GM12891 (cell line): ENCODE results near the gene SHANK3.

Experiments
- DNase-seq: peaks from one replicate; pipeline ENCODE4 v3.0.0; 2011; ENCODE audit warnings: low spot score; ENCODE audit not compliant: insufficient read length
- FAIRE-seq: peaks from 2 replicates; lab custom pipeline; 2011; peaks lifted over from hg19 to GRCh38; lab: Jason Lieb, UNC
- PAX5 ChIP-seq: IDR thresholded peaks from 2 replicates; pipeline ENCODE4 v1.6.1; 2011; ENCODE audit warnings: low read length, moderate library complexity, mild to moderate bottlenecking; ENCODE audit not compliant: insufficient read depth, severe bottlenecking
- POLR2A ChIP-seq: IDR thresholded peaks from 2 replicates; pipeline ENCODE4 v1.6.1; 2011; ENCODE audit warnings: low read depth, low read length, control low read depth
- POLR2AphosphoS5 ChIP-seq: IDR thresholded peaks from 2 replicates; pipeline ENCODE4 v1.6.1; 2011; ENCODE audit warnings: low read depth, low read length, control low read depth
- POU2F2 ChIP-seq: IDR thresholded peaks from 2 replicates; pipeline ENCODE4 v1.6.1; 2011; ENCODE audit warnings: low read depth, mild to moderate bottlenecking, control low read depth, low read length, moderate library complexity
- SPI1 ChIP-seq: IDR thresholded peaks from 2 replicates; pipeline ENCODE4 v1.6.1; 2011; ENCODE audit warnings: low read depth, low read length, control low read depth
- TAF1 ChIP-seq: IDR thresholded peaks from 2 replicates; pipeline ENCODE4 v1.6.1; 2011; ENCODE audit warnings: low read depth, low read length, control low read depth

Gene SHANK3

DNA sequence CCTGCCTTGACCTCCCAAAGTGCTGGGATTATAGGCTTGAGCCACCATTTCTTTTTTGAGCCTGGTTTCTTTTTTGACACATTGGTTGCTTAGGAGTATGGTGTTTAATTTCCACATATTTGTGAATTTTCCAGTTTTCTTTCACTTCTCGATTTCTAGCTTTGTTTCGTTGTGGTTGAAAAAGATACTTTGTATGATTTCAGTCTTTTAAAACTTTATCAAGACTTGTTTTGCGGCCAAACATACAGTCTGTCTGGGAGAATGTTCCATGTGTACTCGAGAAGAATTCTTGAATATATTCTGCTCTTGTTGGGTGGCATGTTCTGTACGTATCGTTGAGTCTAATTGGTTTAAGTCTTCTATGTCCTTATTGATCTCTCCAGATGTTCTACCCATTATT, 20.8 kb downstream of the SHANK3 start:
- FAIRE-seq (no peak), DNase-seq (no peak)
- TF ChIP-seq SPI1 (no peak), TAF1 (no peak), POLR2AphosphoS5 (no peak), POLR2A (no peak), PAX5 (no peak), POU2F2 (no peak)

GRCh38 chr22:50694099-50694605, 21.5 kb downstream of the SHANK3 start:
- FAIRE-seq (peak; percentile 51), DNase-seq (no peak)
- TF ChIP-seq POLR2AphosphoS5 (no peak), PAX5 (no peak), TAF1 (no peak), SPI1 (no peak), POU2F2 (no peak), POLR2A (no peak)

- DNase-seq (no peak), FAIRE-seq (no peak)
- TF ChIP-seq SPI1 (no peak), PAX5 (no peak)
Observed at GRCh38 chr22:50694766-50695420, 22.3 kb downstream of the SHANK3 start.

DNA sequence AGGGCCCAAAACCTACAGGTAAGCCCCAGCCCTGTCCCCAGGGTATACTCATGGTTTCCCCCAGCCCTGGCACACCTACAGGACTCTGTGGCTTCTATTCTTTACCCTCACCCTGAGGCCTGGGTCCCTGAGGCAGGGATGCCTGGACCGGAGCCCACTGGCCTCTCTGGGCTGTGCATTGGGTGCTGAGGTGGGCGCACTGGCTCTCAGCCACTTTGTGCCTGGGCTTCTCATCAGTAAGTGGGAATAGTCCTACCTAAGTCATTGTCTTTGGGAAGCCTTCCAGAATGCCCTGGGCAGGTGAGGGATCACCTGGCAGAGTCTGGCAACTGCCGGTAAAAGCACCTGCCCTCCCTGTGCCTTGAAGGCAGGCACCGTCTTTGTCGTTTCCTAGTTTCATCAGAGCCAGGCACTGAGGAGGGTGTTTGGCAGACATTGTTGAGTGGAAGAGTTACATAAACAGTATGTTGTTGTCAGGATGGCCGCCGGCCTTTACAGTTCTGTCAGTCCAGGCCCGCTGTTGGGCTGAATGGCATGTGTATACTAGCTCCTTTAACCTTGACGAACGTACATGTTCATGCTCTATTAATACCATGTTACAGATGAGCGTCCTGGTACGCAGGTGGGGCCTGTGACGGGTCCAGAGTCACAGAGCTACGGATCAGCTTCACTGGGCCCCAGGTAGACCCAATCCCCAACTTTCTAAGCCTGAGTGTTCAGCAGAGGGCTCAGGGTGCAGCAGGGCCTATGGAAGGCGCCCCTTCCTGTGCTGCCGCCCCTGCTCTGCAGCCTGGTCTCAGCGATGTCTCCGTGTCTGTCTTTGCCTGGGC, 23.0 kb downstream of the SHANK3 start:
- no peak for FAIRE-seq
- TF ChIP-seq TAF1 (no peak), POU2F2 (no peak), POLR2AphosphoS5 (no peak), SPI1 (no peak), POLR2A (no peak), PAX5 (no peak)
- DNase-seq = no peak

GRCh38 chr22:50696251-50696798, 23.7 kb downstream of the SHANK3 start:
- no peak for DNase-seq
- no peak for FAIRE-seq
- TF ChIP-seq SPI1 (no peak), POLR2AphosphoS5 (no peak), POLR2A (no peak), TAF1 (no peak), POU2F2 (no peak), PAX5 (no peak)

DNA sequence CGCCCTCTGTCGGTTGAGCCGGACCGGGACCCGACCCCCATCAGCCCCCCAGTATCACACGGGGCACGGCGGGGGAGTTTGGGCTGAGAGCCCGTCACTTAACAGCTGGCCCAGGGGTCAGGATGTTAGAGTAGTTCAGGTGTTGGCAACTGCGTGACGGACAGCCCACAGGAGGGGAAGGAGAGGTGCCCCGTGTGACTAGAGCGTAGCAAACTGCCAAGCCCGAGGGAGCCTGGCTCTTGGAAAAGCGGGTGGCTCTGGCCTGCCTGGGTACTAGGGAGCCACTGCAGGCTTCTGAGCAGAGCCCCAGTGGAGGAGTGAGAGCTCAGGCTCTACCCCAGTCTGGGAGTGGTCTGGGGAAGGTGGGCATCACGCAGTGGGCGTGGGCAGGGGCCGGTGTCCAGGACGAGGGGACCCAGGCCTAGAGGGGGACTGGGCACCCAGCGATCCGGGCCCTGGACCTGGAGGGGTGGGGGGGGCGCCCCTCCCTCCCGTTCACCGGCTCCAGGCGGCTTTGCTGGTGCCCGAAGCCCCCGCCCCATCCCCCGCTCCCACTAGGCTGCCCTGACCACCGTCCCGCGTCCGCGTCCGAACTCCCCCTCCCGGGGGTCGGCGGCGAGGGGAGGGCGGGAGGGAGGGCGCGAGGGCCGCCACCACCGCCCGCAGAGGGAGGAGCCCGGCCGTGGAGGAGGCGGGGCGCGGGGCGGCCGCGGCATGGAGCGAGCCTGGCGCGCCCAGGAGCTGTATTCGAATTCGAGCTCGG, 24.4 kb downstream of the SHANK3 start:
- TF ChIP-seq TAF1 (no peak), SPI1 (no peak), POU2F2 (no peak)
- DNase-seq = no peak
- no peak for FAIRE-seq

DNA sequence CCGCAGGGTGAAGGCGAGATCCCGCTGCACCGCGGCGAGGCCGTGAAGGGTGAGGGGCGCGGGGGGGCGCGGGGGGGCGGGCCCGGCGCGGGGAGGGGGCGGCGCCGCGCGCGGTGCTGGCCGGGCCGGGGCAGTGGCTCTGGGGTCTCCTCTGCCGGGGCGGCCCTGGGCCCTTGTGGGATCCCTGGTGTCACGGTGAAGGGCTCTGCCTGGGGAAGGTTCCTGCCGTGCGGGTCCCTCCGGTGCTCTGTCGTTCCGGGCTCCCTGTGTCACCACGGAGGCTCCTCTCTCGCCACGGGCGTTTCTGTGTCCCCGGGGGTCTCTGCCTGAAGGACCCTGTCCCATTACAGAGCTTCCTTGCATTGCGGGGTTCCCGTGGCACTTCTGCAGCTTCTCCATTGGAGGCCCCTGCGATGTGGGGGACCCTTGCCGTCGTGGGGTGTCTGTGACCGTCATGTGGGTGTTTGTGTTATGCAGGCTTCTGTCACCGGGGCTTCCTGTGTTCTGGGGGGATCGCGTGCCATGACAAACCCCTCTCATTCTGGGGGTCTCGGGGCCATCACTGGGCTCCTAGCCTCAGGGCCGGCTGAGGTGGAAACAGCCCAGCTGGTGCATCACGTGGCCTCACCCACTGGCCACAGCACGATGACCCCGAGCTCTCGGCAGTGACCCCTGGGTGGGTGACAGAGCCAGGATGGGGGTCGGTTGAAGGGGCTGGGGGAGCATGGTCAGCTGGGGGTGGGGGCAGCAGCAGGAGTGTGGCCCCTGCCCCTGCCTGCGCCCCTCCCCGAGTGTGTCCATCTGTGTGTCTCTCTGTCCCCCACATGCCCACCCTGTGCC, 25.3 kb downstream of the SHANK3 start:
- DNase-seq (no peak), FAIRE-seq (no peak)
- TF ChIP-seq POLR2AphosphoS5 = no peak
- no peak for TF ChIP-seq SPI1
- no peak for TF ChIP-seq PAX5
- TF ChIP-seq POU2F2 = no peak
- TF ChIP-seq POLR2A = no peak
- no peak for TF ChIP-seq TAF1

- FAIRE-seq (no peak), DNase-seq (no peak)
- TF ChIP-seq POU2F2 (no peak), SPI1 (no peak), POLR2A (no peak), PAX5 (no peak), TAF1 (no peak), POLR2AphosphoS5 (no peak)
Observed at GRCh38 chr22:50698546-50698945, 25.9 kb downstream of the SHANK3 start.
